Activated CD4-positive, alpha-beta memory T cell treated with anti-CD3 and anti-CD28 coated beads for 36 hours (primary cell): Measurements from ENCODE around the gene MEGF8. TPM values are rescaled to one million over a fixed set of nuclear protein-coding genes. Genes with fewer than 3 reads are reported as not detected.

Experiments
- microRNA-seq: library from miRNA; unstranded; fragments of <30 nt; microRNA quantifications from one replicate; pipeline ENCODE4 v1.2.0, GENCODE V29; 2022; ENCODE audit warnings: borderline number of aligned reads, borderline microRNAs expressed, borderline replicate concordance
- total RNA-seq, 2 experiments: library from RNA; stranded (reverse); gene quantifications; one replicate each; pipeline ENCODE4 v1.2.3, GENCODE V29; 2021

The MEGF8 gene
- total RNA-seq, 2 experiments from 2014 or later = 6.0 to 7.2 TPM

Small RNA genes lying within 50 kb of the gene (microRNA-seq; reads per million reads assigned to microRNA genes)
- not detected for gene MIR8077

Other genes starting within 250 kb of the MEGF8 start
- 10 to 100 TPM; 12.2 to 13.2 TPM for gene ZNF574, start 249.5 kb upstream of the MEGF8 start, total RNA-seq
- 10 to 100 TPM; 55.6 to 57.3 TPM for gene POU2F2, start 193.2 kb upstream of the MEGF8 start, total RNA-seq
- gene DEDD2, start 108.0 kb upstream of the MEGF8 start, total RNA-seq = 10 to 100 TPM; 31.3 to 33.4 TPM
- 10 to 100 TPM; 12.3 to 14.9 TPM for gene ZNF526, start 105.3 kb upstream of the MEGF8 start, total RNA-seq
- 10 to 100 TPM; 36.4 to 37.3 TPM for gene GSK3A, start 83.0 kb upstream of the MEGF8 start, total RNA-seq
- 10 to 100 TPM; 43.1 to 56.5 TPM for gene ERF, start 70.5 kb upstream of the MEGF8 start, total RNA-seq
- gene CIC, start 56.4 kb upstream of the MEGF8 start, total RNA-seq = 10 to 100 TPM; 56.9 to 64.2 TPM
- gene PRR19, start 23.5 kb upstream of the MEGF8 start, total RNA-seq = under 1 TPM; 0.61 to 0.81 TPM
- 10 to 100 TPM; 46.6 to 54.7 TPM for gene PAFAH1B3, start 23.0 kb upstream of the MEGF8 start, total RNA-seq
- under 1 TPM in 1 of 2 experiments, not detected in 1; 0.29 TPM for gene TMEM145, start 12.3 kb upstream of the MEGF8 start, total RNA-seq
- not detected for gene CNFN, start 64.7 kb downstream of the MEGF8 start, total RNA-seq
- 10 to 100 TPM; 31.6 to 31.8 TPM for gene LIPE, start 101.8 kb downstream of the MEGF8 start, total RNA-seq
- gene CXCL17, start 117.3 kb downstream of the MEGF8 start, total RNA-seq = not detected
- 1 to 10 TPM; 5.4 to 5.8 TPM for gene CEACAM1, start 202.8 kb downstream of the MEGF8 start, total RNA-seq